Epidermal melanocyte (primary cell): ENCODE data around the gene SLC4A4.

Experiments
- DNase-seq: peaks from one replicate; pipeline ENCODE4 v3.0.0; 2011; ENCODE audit warnings: low spot score; ENCODE audit not compliant: insufficient read length

Gene SLC4A4

DNA sequence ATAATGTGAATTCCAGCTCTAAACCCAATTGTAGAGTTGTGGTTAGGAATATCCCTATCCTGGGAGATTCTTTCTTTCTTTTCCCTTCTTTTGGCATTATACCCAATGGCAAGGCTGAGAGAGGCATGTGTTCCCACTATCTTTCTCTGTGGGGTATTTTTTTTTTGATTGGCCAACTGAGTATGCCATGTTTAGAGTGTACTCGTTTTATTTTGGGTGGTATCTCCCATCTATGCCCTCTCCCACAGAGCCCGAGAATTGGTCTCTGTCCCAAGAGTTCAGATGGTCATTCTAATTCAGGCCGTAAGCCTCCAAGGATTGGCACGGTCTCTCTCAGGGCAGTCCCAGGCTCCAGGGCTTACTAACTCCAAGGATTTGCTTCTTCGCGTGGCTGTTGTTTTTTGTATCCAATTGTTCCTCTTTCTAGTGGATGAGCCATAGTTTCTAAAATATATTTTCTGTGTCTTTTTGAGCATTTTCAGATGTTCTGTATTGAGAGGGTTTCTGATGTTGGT, 198.8 kb downstream of the SLC4A4 start:
- no peak for DNase-seq

DNA sequence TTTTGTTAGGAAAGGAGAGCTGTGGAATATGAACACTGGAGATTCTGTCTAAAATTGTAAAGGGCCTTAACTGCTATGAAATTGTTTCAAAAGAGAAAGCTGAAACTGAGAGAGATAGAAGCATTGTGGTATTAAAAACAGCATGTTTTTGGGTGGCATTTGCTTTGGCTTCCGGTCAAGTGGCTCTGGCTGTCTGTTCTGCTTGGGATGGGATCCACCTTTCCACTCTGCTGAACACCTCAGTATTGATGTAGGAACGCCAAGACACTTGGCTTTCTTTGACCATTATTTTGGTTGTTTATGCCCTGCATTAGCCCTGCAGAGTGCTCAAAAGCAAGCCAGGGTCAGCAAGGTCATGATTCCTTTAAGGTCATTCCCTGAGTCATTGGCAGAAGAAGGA, 199.7 kb downstream of the SLC4A4 start:
- DNase-seq = no peak

DNA sequence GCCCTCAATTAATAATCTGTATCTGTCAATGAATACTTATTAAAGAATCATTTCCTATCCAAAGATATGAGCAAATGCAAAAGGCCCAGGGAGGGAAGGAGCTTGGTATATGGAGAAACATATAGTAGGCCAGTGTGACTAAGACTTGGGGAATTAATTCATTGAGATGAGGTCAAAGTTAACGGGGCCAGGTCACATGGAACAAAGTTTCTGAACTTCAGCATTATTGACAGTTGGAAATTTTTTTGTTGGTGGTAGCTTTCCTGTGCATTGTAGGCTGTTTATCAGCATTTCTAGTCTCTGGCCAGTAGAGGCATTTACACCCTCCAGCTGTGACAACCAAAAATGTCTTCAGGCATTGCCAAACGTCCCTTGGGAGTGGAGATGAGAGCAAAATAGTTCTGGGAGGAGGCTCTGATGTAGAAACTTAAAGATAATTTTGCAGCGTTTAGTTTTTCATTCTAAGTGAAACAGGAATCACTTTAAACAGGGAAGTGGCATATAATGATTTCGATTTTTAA, 202.0 kb downstream of the SLC4A4 start:
- no peak for DNase-seq

DNA sequence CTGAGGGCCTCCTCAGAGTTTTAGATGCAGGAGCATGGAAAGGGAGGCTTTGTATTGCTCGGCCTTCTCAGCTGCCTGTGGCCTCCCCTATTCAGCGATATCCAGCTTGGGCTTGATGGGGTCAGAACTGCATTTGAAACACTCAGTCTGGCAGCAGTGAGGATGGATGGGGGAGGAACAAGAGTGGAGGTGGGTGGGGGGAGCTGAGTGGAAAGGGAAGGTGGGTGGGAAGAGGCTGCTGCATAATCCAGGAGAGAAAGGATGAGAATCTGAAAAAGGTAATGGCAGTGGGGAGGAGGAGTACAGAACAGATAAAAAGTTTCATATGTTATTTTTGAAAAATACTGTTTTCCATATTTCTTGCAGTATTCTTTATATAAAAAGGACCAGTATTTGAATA, 202.7 kb downstream of the SLC4A4 start:
- DNase-seq = no peak

DNA sequence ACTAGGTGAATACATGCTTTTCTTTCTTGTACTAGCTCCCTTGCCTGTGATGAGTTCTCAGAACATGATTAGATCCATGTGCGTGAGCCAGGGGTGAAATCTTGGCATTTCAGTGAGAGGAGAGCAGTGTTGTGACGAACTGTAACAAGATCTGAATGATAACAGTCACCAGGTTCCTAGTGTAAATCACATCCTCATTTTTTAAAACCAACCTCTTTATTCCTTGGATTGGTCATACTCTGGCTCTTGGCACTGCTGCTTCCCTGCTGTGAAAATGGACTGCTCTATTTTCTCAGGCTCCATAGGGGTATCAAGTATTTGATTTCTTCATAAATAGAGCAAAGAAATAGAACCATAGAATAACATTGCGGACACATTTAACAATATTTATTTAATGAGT, 206.3 kb downstream of the SLC4A4 start:
- no peak for DNase-seq

DNA sequence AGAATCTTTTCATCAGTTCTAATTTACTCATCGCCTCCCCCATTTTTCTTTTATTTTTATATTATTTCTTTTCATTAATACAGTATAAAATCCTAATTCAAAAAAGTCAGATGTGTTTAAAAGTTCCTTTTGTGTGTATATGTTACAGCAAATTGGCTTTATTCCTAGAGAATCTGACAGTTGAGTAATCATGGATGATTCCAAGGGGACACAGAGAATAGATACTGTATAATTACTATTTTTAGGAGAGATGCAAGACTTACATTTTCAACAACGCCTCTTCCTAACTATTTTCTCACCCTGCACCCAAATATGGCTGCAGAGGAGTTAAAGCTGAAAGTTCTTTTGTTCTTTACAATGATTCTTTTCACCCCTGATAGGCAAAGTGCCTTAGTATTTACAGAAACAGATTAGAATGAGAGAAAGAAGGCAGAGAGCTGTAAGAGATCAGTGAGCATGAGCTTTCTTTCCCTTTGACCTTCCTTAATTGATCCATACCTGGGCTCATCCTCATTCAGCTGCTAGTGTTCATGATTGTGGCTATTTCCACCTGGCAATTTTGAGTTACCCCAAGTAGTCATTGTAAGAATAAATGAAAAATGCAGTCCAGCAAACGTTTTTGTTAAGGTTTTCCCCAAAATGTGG, 210.8 kb downstream of the SLC4A4 start:
- DNase-seq = no peak

DNA sequence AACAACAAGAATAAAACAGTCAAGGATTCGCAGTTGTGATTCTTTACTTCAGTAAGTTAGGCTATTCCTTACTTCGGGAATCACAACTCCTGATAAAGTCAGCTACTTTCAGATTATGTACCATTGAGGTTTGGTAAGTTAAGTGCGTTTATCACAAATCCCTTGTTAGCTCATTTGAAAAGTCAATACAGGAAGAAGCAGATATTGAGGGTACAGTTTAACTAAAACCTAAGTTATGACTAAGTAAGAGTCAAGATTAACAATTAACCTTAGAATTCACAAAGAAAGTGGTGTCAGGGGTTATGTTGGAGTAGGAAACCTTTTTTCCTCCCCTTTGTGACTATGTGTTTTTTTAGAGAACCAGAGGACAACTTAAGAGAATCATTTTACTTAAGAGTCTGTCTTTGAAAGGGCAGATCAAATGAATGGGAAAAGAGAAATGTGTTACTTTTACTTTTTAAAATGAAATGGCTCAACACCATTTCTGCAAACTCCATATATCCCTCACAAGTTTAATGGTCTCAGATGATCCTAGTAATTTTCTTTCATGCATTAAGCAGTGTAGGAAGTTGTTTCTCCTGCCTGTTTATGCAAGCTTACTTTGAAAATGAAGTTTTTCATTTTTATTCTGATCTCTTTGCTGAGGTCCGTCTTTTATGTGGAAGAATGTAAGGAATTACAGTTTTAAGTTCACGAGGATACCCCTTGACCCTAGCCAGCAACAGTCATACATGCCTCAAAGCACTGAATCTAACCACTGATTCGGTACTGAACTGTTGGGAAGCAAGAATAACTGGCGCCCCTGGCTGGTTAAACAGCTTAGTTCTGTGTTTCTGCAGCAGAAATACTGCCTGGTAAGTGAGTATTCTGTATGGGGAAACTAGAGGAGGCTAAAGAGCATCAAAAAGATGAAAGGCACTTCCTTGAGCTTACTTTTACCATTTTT, 211.7 kb downstream of the SLC4A4 start:
- no peak for DNase-seq

DNA sequence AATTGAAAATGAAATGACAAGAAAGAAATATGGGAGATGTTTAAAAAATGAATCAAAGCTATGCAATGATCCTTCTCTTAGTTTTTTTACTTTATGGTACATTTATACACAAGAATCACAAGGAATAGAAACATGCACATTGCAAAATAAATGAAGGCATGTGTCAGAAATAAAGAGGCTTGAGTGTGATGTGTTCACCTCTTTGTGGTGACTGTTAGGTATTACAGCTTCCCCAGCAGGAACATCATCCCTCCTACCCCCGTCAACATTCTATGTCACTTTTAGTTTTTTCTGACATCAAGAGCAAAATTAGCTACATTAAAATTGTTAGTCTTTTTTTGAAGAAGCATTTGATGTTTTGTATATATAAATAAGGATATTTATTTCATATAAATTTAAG, 214.8 kb downstream of the SLC4A4 start:
- no peak for DNase-seq

DNA sequence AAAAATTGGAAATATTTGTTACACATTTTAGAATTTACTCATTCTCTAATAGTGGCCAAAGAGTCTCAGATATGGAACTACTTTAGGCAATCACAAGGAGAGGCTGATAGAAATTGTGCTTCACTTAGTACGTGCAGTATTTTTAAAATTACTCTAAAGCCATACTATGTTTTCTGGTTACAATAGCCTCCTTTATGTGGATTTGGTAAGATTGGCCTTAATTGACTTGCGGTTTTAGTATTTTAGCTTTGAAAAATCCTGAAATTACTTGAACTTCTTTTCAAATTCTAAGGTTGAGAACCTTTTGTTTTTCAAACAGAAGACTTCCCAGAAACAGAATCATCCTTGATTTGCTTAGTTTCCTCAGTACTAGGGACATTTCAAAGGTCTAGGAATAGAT, 215.2 kb downstream of the SLC4A4 start:
- DNase-seq = no peak

DNA sequence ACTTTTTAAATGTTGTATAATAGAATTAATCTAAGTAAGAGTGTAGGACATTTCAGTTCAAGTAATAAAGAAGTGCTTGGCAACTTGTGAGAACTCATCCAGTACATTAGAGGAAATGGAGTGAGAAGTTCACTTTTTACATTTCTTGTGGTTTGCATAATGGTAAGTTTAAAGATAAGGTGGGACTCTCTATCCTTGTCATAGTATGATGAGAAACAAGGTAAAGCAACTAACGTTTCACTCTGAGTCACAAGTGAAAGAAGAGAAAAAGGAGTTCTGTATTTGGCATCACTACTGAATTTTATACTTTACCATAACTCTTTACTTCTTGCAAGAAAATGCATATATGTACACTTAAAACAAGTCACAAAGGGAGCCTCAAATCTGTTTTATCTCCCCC, 219.4 kb downstream of the SLC4A4 start:
- DNase-seq = no peak

DNA sequence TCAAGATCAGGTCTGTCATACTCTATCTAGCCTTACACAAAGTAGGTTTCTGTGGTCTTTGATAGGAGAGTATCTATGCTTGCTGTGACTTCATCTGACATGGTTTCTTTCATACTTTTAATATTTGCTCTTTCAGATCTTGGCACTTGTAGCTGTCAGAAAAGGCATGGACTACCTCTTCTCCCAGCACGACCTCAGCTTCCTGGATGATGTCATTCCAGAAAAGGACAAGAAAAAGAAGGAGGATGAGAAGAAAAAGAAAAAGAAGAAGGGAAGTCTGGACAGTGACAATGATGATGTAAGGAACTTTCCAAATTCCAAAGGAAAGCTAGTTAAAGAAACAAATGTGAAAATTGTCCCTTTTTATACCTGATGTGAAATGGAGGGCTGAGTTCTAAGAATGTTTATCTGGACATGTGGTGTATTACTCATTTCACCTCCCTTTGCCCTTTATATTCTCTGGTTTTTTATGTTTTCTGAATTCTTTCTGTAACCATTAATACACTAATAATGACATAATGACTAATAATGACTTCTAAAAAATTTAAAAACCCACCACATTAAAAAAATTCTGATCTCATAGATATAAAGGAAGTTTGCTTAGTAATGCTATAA, 221.2 kb downstream of the SLC4A4 start:
- DNase-seq = no peak

DNA sequence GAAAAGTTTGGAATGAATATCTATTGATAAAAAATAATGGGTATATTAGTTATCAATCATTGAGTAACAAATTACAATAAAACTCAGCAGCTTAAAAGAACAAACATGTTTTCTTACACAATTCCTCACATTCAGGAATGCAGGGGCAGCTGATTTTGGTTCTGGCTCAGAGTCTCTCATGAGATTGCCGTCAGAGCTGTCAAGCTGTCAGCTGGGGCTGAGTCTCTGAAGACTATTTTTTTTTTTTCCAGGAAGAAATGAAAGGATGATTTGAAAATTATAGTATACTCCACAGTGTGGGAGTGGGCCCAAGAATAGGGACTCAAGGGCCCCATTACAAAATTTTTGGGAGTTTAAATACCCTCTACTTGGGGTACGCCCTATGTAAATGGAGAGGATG, 226.0 kb downstream of the SLC4A4 start:
- no peak for DNase-seq

DNA sequence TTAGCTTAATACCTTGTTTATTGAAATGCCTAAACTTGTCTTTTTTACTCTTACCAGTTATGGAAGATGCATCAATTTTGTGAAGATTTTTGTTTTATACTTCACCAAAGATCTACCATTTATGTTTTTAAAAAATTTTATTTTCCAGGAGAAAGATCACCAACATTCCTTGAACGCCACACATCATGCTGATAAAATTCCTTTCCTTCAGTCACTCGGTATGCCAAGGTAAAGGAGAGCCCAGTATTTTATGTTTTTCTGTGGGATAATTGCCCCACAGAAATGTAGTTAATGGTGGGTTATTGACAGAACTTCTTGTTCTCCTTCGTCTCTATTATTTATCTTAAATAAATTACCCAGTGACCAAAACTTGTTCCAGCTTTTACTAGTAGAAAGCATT, 228.0 kb downstream of the SLC4A4 start:
- no peak for DNase-seq

DNA sequence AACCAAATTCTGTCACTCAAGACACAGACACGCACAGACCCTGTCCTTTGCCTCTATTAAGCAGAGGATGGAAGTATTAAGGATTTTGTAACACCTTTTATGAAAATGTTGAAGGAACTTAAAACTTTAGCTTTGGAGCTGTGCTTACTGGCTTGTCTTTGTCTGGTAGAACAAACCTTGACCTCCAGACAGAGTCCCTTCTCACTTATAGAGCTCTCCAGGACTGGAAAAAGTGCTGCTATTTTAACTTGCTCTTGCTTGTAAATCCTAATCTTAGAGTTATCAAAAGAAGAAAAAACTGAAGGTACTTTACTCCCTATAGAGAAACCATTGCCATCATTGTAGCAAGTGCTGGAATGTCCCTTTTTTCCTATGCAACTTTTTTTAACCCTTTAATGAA, 229.3 kb downstream of the SLC4A4 start:
- DNase-seq = no peak

DNA sequence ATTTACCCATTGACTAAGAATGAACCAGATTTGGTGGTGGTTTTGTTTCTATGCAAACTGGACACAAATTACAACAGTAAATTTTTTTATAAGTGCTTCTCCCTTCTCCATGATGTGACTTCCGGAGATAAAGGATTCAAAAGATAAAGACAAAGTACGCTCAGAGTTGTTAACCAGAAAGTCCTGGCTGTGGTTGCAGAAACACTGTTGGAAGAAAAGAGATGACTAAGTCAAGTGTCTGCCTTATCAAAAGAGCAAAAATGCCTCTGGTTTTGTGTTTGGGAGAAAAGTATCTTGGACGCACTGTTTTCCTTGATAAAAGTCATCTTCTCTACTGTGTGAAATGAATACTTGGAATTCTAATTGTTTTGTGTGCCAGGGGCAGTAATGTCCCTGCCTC, 231.7 kb downstream of the SLC4A4 start:
- DNase-seq = no peak

DNA sequence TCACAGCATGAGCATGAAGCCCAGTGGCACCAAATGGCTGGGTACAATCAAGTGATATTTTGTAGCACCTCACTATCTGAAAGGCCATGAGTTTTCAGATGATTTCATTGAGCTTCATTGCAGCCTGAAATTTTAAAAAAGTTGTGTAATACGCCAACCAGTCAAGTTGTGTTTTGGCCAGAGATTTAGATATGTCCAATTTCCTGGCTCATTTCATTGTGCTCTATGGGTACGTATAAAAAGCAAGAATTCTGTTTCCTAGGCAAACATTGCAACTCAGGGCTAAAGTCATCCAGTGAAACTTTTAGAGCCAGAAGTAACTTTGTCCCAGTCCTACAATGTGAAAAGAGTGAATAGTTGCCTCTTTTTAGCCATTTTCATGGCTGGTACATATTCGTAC, 232.5 kb downstream of the SLC4A4 start:
- no peak for DNase-seq

DNA sequence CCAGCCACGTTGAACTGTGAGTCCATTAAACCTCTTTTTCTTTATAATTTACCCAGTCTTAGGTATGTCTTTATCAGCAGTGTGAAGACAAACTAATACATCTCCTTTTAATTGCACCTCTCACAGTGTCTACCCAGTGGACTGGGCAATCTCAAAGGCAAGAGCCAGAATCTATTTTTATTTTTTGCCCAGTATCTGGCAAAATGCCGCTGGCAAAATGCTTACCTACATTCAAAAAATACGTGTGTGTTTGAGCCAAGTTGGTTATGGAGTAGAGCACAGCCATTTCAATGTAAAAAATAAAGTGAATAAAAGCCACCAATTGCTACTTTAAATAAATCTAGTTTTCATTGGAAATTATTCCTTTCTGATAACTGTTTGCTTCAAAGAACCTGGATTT, 245.2 kb downstream of the SLC4A4 start:
- DNase-seq = no peak

DNA sequence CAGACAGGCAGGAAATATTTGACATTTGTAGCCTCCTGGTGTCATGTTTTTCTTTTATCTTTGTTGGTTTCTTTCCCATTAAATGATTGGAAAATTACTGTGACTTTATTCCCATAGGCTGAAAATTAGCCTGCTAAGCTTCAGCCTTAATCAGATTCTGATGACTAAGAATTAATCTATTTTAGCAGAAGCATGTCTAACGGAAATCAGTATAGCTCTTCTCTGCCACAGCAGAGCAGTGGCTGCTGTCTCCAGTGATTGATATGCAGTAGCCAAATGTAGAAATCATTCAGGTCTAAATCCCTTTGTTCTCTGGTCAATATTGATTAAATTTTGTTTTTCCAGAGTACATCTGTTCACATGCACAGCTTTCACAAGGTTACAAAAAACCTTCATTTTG, 245.8 kb downstream of the SLC4A4 start:
- DNase-seq = no peak

DNA sequence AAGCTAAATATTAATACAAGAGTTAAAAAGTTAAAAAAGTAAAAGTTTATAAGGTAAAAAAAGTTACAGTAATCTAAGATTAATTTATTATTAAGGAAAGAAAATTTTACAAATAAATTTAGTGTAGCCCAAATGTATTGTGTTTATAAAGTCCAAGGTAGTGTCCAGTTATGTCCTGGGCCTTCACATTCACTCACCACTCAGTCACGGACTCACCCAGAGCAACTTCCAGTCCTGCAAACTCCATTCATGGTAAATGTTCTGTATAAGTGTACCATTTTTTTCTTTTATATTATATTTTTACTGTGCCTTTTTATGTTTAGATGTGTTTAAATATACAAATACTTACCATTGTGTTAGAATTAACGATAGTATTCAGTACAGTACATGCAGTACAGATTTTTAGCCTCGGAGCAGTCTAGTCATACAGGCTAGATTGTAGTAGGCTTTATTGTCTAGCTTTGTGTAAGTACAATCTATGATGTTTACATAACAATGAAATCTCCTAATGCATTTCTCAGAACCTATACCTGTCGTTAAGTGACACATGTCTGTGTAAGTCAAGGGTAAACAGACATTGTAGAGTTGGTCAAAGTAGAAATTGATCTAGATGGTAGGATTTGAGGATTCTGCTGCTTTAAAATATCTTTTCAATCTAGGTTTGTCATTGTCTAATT, 247.4 kb downstream of the SLC4A4 start:
- DNase-seq = no peak

DNA sequence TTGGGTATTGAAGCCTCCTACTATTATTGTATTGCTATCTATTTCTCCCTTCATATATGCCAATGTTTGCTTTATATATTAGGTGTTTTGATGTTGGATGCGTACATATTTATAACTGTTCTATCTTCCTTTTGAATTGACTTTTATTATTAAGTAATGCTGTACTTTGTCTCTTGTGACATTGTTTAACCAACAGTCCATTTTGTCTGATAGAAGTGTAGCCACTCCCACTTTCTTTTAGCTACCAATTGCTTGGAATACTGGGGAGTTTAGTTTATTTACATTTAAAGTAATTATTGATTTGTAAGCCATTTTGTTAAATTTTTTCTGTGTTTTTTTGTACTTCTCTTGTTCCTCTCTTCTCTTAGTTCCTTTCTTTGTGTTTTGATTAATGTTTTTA, 249.2 kb downstream of the SLC4A4 start:
- no peak for DNase-seq

DNA sequence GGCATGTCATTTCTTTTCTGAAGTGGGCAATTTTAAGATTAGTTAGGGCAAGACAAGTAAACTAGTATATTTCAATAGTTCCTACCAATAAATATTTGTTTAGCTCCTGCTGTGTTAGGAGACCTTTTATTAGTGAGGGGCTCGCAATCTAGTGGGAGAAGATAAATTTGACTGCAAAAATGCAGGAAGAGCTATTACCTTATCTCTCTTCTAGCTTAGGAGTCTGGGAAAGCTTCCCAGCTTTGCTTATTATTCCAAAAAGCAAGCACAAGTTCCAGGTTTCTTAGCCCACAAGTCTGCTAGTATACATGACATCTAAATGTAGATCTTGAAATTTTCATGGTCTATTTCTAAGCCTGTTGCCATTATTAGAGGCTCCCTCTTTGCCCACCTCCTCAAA, 254.0 kb downstream of the SLC4A4 start:
- DNase-seq = no peak

DNA sequence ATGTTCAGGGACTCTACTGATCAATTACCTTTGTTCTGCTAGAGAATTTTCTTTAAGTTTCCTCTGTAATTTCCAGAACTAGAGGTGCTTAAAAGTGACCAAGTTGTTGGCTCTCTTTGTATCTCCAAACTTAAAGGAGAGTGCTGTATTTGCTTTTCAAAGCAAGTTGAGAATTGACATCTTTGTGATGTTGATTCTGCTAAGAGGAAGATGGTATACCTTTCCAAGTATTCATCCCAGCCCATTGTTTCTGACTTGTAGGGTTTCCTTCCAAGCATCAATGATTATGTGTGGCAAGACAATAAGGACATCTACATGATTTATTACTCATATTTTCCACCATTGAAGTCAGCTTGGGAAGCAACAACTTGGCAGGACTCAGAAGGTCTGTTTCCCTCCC, 254.5 kb downstream of the SLC4A4 start:
- DNase-seq = no peak
